PC-3 (cell line): ENCODE data around the gene IZUMO1. TPM values are rescaled to one million over a fixed set of nuclear protein-coding genes. Genes with fewer than 3 reads are reported as not detected.

ENCODE experiments used
- ATAC-seq: fragments of 200-7000 bp; cut with Tn5 transposase; 2 replicates; pipeline ENCODE4 v1.9.1; 2020; ENCODE audit warnings: mild to moderate bottlenecking, moderate library complexity
- BruUV-seq: library from RNA; stranded (reverse); fragments of 400-500 nt; replicated peaks from 2 replicates; lab custom pipeline; 2021; lab: Mats Ljungman, UMichigan
- CTCF ChIA-PET: fragments of 300-600 bp; sonication (Branson Sonifier 250); formaldehyde crosslinking; loops from one replicate; lab custom pipeline; 2022; ENCODE audit warnings: antibody characterized with exemption; lab: Charles Lee
- POLR2A ChIA-PET: fragments of 300-600 bp; sonication (Branson Sonifier 250); formaldehyde crosslinking; loops from one replicate; lab custom pipeline; 2022; ENCODE audit warnings: antibody characterized with exemption; ENCODE audit not compliant: unreplicated experiment; lab: Charles Lee
- DNase-seq: peaks from one replicate; pipeline ENCODE4 v3.0.0-alpha.2; 2015
- H2AFZ ChIP-seq: fragments of 300-600 bp; sonication (generic); 2 replicates; pipeline ENCODE4 v1.6.0; 2016; ENCODE audit warnings: antibody characterized with exemption, low read length
- H3F3A ChIP-seq: fragments of 300-600 bp; sonication (generic); one replicate; pipeline ENCODE4 v1.6.0; 2017; ENCODE audit warnings: antibody characterized with exemption, low read length, control low read depth, mild to moderate bottlenecking; ENCODE audit not compliant: unreplicated experiment
- H3K27ac ChIP-seq: fragments of 300-600 bp; sonication (generic); 2 replicates; pipeline ENCODE4 v1.5.1; 2016; ENCODE audit warnings: mild to moderate bottlenecking, low read length
- H3K27me3 ChIP-seq: fragments of 300-600 bp; sonication (generic); 2 replicates; pipeline ENCODE4 v1.6.1; 2016; ENCODE audit warnings: low read length, mixed read lengths
- H3K36me3 ChIP-seq: fragments of 300-600 bp; sonication (generic); 2 replicates; pipeline ENCODE4 v1.6.1; 2016; ENCODE audit warnings: low read depth, mixed run types, low read length, mixed read lengths
- H3K4me1 ChIP-seq: fragments of 300-600 bp; sonication (generic); 2 replicates; pipeline ENCODE4 v1.5.1; 2016; ENCODE audit warnings: low read length; ENCODE audit not compliant: insufficient read depth
- H3K4me2 ChIP-seq: fragments of 300-600 bp; sonication (generic); 2 replicates; pipeline ENCODE4 v1.6.0; 2016; ENCODE audit warnings: low read length
- H3K4me3 ChIP-seq: fragments of 300-600 bp; sonication (generic); 2 replicates; pipeline ENCODE4 v1.5.1; 2016; ENCODE audit warnings: mild to moderate bottlenecking, low read length, mixed read lengths
- H3K79me2 ChIP-seq: fragments of 300-600 bp; sonication (generic); 2 replicates; pipeline ENCODE4 v1.6.1; 2017; ENCODE audit warnings: low read length, mixed read lengths
- H3K9ac ChIP-seq: fragments of 300-600 bp; sonication (generic); 2 replicates; pipeline ENCODE4 v1.6.0; 2016; ENCODE audit warnings: mild to moderate bottlenecking, low read length
- H3K9me2 ChIP-seq: fragments of 300-600 bp; sonication (generic); replicated peaks from 2 replicates; pipeline ENCODE4 v1.6.1; 2016; ENCODE audit warnings: mixed run types, low read length, mixed read lengths
- H3K9me3 ChIP-seq: fragments of 300-600 bp; sonication (generic); 2 replicates; pipeline ENCODE4 v1.6.1; 2016; ENCODE audit warnings: low read length, mixed read lengths
- H4K20me1 ChIP-seq: fragments of 300-600 bp; sonication (generic); 2 replicates; pipeline ENCODE4 v1.6.1; 2016; ENCODE audit warnings: low read length, mixed read lengths
- CTCF ChIP-seq: fragments of 300-600 bp; sonication (generic); conservative IDR thresholded peaks from 2 replicates; pipeline ENCODE4 v1.5.1; 2017; ENCODE audit warnings: antibody characterized with exemption, low read depth, mild to moderate bottlenecking, low read length
- EZH2 ChIP-seq: fragments of 300-600 bp; sonication (generic); IDR thresholded peaks from one replicate; pipeline ENCODE4 v1.6.1; 2017; ENCODE audit warnings: antibody characterized with exemption, mild to moderate bottlenecking, low read length; ENCODE audit not compliant: unreplicated experiment
- EZH2phosphoT487 ChIP-seq: fragments of 300-600 bp; sonication (generic); IDR thresholded peaks from 2 replicates; pipeline ENCODE4 v1.6.1; 2018; ENCODE audit warnings: mild to moderate bottlenecking, antibody characterized with exemption, low read length, borderline replicate concordance
- intact Hi-C: fragments of 100-400 bp; cut with micrococcal nuclease; formaldehyde crosslinking; loops from 2 replicates; pipeline ENCODE4 v1.9.0; 2023
- total RNA-seq: library from RNA; depleted of rRNA; stranded (reverse); fragments of >200 nt; gene quantifications from 2 replicates; pipeline ENCODE4 v1.2.3, GENCODE V29; 2014

IZUMO1 gene
- total RNA-seq, 1 experiment from 2014 or later: not detected

DNA sequence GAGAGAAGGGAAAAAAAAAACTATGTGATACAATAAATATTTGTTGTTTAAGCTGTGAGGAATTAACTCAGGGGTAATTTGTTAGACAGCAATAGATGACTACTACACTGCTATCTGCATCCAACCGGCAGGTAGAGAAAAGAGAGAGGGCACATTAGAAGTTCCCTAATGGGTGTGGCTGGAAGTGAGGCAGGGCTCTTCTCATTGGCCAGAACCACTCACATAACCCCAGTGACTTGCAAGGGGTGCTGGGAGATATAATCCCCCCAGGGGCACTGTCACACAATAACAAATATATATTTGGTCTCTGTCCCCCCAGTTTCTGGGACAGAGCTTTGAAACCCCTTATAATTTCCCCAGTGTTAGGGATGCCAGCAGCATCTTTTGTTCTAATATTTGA lies 32.9 kb upstream of the IZUMO1 start:
- no peaks in the 10 kb centered on the region for H3K27me3 ChIP-seq
- H3K9me3 ChIP-seq: no peaks in the 10 kb centered on the region
- H3K36me3 ChIP-seq: no peaks in the 10 kb centered on the region
- no peak overlapping the region for H3K27ac ChIP-seq
- ATAC-seq: no peak
- no peak for DNase-seq
- no peak overlapping the region for H2AFZ ChIP-seq
- no TSS peak for BruUV-seq
- H3K9me2 ChIP-seq: no peaks in the 10 kb centered on the region
- intact Hi-C loops: no loop called here
- H3K4me1 ChIP-seq: no peaks in the 10 kb centered on the region
- H3K4me3 ChIP-seq: no peak overlapping the region
- H3K4me2 ChIP-seq: no peak overlapping the region
- TF ChIP-seq EZH2phosphoT487: no peak
- TF ChIP-seq CTCF: no peak
- no peak for TF ChIP-seq EZH2
- no peaks in the 10 kb centered on the region for H3F3A ChIP-seq
- POLR2A ChIA-PET: no interaction called here
- CTCF ChIA-PET: no interaction called here
- no peaks in the 10 kb centered on the region for H4K20me1 ChIP-seq
- H3K79me2 ChIP-seq: no peaks in the 10 kb centered on the region
- H3K9ac ChIP-seq: no peak overlapping the region

DNA sequence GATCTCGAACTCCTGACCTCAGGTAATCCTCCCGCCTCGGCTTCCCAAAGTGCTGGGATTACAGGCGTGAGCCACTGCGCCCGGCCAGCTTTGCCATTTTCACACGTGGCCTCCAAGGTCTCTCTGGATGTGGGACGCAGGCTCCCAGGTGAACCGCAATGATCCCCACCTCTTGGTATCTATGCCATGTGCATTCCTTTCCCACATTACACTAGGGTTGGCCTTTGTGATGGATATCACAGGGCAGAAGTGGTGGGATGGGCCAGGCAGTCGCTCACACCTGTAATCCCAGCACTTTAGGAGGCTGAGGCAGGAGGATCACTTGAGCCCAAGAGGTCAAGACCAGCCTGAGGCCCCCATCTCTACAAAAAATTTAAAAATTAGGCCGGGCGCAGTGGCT lies 31.0 kb upstream of the IZUMO1 start:
- CTCF ChIA-PET: no interaction called here

DNA sequence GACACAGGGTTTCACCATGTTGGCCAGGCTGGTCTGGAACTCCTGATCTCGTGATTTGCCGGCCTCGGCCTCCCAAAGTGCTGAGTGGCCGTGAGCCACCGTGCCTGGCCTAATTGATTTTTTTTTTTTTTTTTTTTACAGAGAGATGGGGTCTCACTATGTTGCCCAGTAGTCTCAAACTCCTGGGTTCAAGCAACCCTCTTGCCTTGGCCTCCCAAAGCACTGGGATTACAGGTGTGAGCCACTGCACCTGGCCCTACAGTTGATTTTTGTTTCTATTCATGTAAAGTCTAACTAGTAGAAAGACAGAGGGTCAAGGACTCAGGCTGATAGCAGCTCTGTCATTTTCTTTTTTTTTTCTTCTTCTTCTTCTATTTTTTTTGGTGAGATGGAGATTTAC lies 30.4 kb upstream of the IZUMO1 start:
- Histone ChIP-seq H3F3A (no peaks in the 10 kb centered on the region), H3K9me2 (no peaks in the 10 kb centered on the region), H3K9me3 (no peaks in the 10 kb centered on the region), H3K36me3 (no peaks in the 10 kb centered on the region), H2AFZ (no peak overlapping the region), H3K4me2 (no peak overlapping the region), H3K27ac (no peak overlapping the region), H3K9ac (no peak overlapping the region), H4K20me1 (no peaks in the 10 kb centered on the region), H3K79me2 (no peaks in the 10 kb centered on the region), H3K4me3 (no peak overlapping the region), H3K27me3 (no peaks in the 10 kb centered on the region), H3K4me1 (no peaks in the 10 kb centered on the region)
- DNase-seq (no peak), ATAC-seq (no peak)
- CTCF ChIA-PET: no interaction called here
- TF ChIP-seq CTCF (no peak), EZH2 (no peak), EZH2phosphoT487 (no peak)
- BruUV-seq: no TSS peak
- POLR2A ChIA-PET: no interaction called here
- intact Hi-C loops: no loop called here

More for the DNA sequence above, 31.0 kb upstream of the IZUMO1 start:
- Histone ChIP-seq H3K9me2 (no peaks in the 10 kb centered on the region), H3K9ac (no peak overlapping the region), H3F3A (no peaks in the 10 kb centered on the region), H3K27ac (no peak overlapping the region), H2AFZ (no peak overlapping the region), H3K9me3 (no peaks in the 10 kb centered on the region), H3K79me2 (no peaks in the 10 kb centered on the region), H3K4me2 (no peak overlapping the region), H3K4me3 (no peak overlapping the region), H3K36me3 (no peaks in the 10 kb centered on the region), H3K27me3 (no peaks in the 10 kb centered on the region), H4K20me1 (no peaks in the 10 kb centered on the region), H3K4me1 (no peaks in the 10 kb centered on the region)
- DNase-seq (no peak), ATAC-seq (no peak)
- TF ChIP-seq EZH2: no peak
- POLR2A ChIA-PET: no interaction called here
- intact Hi-C loops: no loop called here
- BruUV-seq: no TSS peak
